K562 (cell line): ENCODE results near the gene NOSIP. TPM values are rescaled to one million over a fixed set of nuclear protein-coding genes. Genes with fewer than 3 reads are reported as not detected.

ENCODE experiments used
- BRD9 ChIP-seq: fragments of 450-650 bp; IDR thresholded peaks from 2 replicates; pipeline ENCODE4 v1.6.1; 2018; ENCODE audit warnings: low read depth; ENCODE audit not compliant: partially characterized antibody
- CC2D1A ChIP-seq: fragments of 450-650 bp; IDR thresholded peaks from 2 replicates; pipeline ENCODE4 v1.6.1; 2017; ENCODE audit warnings: mild to moderate bottlenecking
- CHD1 ChIP-seq: fragments of 200-600 bp; sonication (generic); IDR thresholded peaks from one replicate; pipeline ENCODE4 v1.6.1; 2012; ENCODE audit warnings: mild to moderate bottlenecking, moderate library complexity, low read length, inconsistent platforms
- ESRRA ChIP-seq: fragments of 450-650 bp; IDR thresholded peaks from 2 replicates; pipeline ENCODE4 v1.6.1; 2014; ENCODE audit warnings: low read depth, mild to moderate bottlenecking, moderate library complexity, borderline replicate concordance
- HDGF ChIP-seq: fragments of 450-650 bp; IDR thresholded peaks from 2 replicates; pipeline ENCODE4 v1.6.1; 2016
- HMGN3 ChIP-seq: IDR thresholded peaks from 2 replicates; pipeline ENCODE4 v1.6.1; 2011; ENCODE audit warnings: borderline replicate concordance, low read depth, mild to moderate bottlenecking, mixed read lengths, low read length; ENCODE audit not compliant: insufficient read length; ENCODE audit errors: extremely low read depth
- KLF1 ChIP-seq: fragments of 450-650 bp; IDR thresholded peaks from 2 replicates; pipeline ENCODE4 v1.6.1; 2016; ENCODE audit warnings: missing genetic modification characterization, missing compliant biosample characterization
- MYC ChIP-seq, 2 experiments: fragments of 250-450 bp in 1 of 2; sonication (Bioruptor Pico) in 1 of 2; IDR thresholded peaks; 2 replicates each; pipeline versions ENCODE4 v1.5.1 to v1.6.1; 2012 to 2021; ENCODE audit warnings: low read depth in 2 of 2, borderline replicate concordance in 1 of 2, improper control_type of control experiment in 1 of 2, low read length in 1 of 2, mild to moderate bottlenecking in 1 of 2, moderate library complexity in 1 of 2
- NCOA4 ChIP-seq: fragments of 450-650 bp; IDR thresholded peaks from 2 replicates; pipeline ENCODE4 v1.6.1; 2018; ENCODE audit warnings: mild to moderate bottlenecking; ENCODE audit not compliant: partially characterized antibody
- NUFIP1 ChIP-seq: fragments of 450-650 bp; IDR thresholded peaks from 2 replicates; pipeline ENCODE4 v1.6.1; 2018; ENCODE audit not compliant: partially characterized antibody
- PHF21A ChIP-seq: fragments of 450-650 bp; IDR thresholded peaks from 2 replicates; pipeline ENCODE4 v1.6.1; 2017; ENCODE audit warnings: low read depth, borderline replicate concordance
- PHTF2 ChIP-seq: fragments of 250-450 bp; sonication (Bioruptor Pico); IDR thresholded peaks from 2 replicates; pipeline ENCODE4 v1.5.0; 2021; ENCODE audit warnings: mild to moderate bottlenecking
- PTTG1 ChIP-seq: fragments of 450-650 bp; IDR thresholded peaks from 2 replicates; pipeline ENCODE4 v1.6.1; 2016; ENCODE audit warnings: low read depth, mild to moderate bottlenecking, missing genetic modification characterization, missing compliant biosample characterization
- RBFOX2 ChIP-seq: fragments of 200-400 bp; formaldehyde crosslinking; IDR thresholded peaks from 2 replicates; pipeline ENCODE4 v1.6.1; 2017; ENCODE audit warnings: low read depth, mild to moderate bottlenecking, low read length, moderate library complexity
- SMAD2 ChIP-seq: fragments of 150-350 bp; IDR thresholded peaks from 2 replicates; pipeline ENCODE4 v1.6.1; 2014; ENCODE audit warnings: low read depth, mild to moderate bottlenecking, low read length
- WHSC1 ChIP-seq: IDR thresholded peaks from one replicate; pipeline ENCODE4 v1.6.1; 2012; ENCODE audit warnings: low read length, control low read depth, inconsistent platforms
- YY1 ChIP-seq, 3 experiments: IDR thresholded peaks; 2 replicates each; pipeline ENCODE4 v1.6.1; 2011; ENCODE audit warnings: low read length in 2 of 3, mild to moderate bottlenecking in 2 of 3, moderate library complexity in 2 of 3, borderline replicate concordance in 1 of 3, control low read depth in 1 of 3, low read depth in 1 of 3; ENCODE audit not compliant: insufficient read depth in 3 of 3, insufficient replicate concordance in 2 of 3, control insufficient read depth in 1 of 3, insufficient read length in 1 of 3; ENCODE audit errors: extremely low read depth in 1 of 3
- ZNF75A ChIP-seq: fragments of 450-650 bp; formaldehyde crosslinking; IDR thresholded peaks from 2 replicates; pipeline ENCODE4 v1.4.0; 2020; ENCODE audit warnings: mild to moderate bottlenecking
- ZNF77 ChIP-seq: fragments of 250-450 bp; sonication (Bioruptor Pico); IDR thresholded peaks from 2 replicates; pipeline ENCODE4 v1.5.0; 2020
- polyA plus RNA-seq, 8 experiments: library from polyadenylated mRNA; depleted of rRNA in 4 of 8; stranded (reverse) in 5 of 8; unstranded in 3 of 8; fragments of >200 nt; fragmentation: Nextera tagmentation in 2 of 8; fragmentation: Illumina TruSeq in 1 of 8; extraction: Ambion mirVana in 2 of 8; extraction: Trizol in 1 of 8; gene quantifications; 2 replicates each; pipeline versions ENCODE4 v1.2.1 to v1.2.3, GENCODE V29; 2011 to 2014; ENCODE audit warnings: inconsistent platforms in 1 of 8, missing spikeins in 1 of 8
- total RNA-seq, 7 experiments: library from RNA; depleted of rRNA in 6 of 7; stranded (reverse); fragments of >200 nt in 6 of 7; fragmentation: Illumina TruSeq in 2 of 7; extraction: Trizol in 2 of 7; gene quantifications; 2 replicates each; pipeline versions ENCODE4 v1.2.1 to v1.2.3, GENCODE V29; 2011 to 2021; ENCODE audit warnings: low replicate concordance in 1 of 7
- TF ChIP-seq, protein P1 (sequence below): fragments of 250-450 bp; sonication (Bioruptor Pico); IDR thresholded peaks from 2 replicates; pipeline ENCODE4 v1.4.0; 2020; ENCODE audit warnings: mild to moderate bottlenecking
- TF ChIP-seq, protein P2 (sequence below), 2 experiments: fragments of 450-650 bp in 1 of 2; sonication (generic) in 1 of 2; formaldehyde crosslinking in 1 of 2; IDR thresholded peaks in 1 of 2; conservative IDR thresholded peaks in 1 of 2; 2 replicates each; pipeline versions ENCODE4 v1.6.1 to v1.8.1; 2016 to 2023; ENCODE audit warnings: mild to moderate bottlenecking in 2 of 2, moderate library complexity in 2 of 2, inconsistent platforms in 1 of 2, missing genetic modification reagents in 1 of 2
- TF ChIP-seq, protein P3 (sequence below), 2 experiments: fragments of 450-650 bp; IDR thresholded peaks; 2 replicates each; pipeline ENCODE4 v1.6.1; 2016
- TF ChIP-seq, protein P4 (sequence below): conservative IDR thresholded peaks from 2 replicates; pipeline ENCODE4 v1.6.1; 2011; ENCODE audit warnings: low read depth, mild to moderate bottlenecking, low read length; ENCODE audit not compliant: control insufficient read depth

NOSIP gene
- total and polyA plus RNA-seq, 9 of the 15 experiments (the other 6 are each of a cell fraction or from before 2014, with no cell fraction given) = 14.4 to 153 (median 79.9) TPM

- TF ChIP-seq CC2D1A (peak; percentile 93), YY1 (IDR thresholded peaks at IDR 0.05; ENCODE audit: borderline replicate concordance in 1 of 3, control insufficient read depth in 1 of 3, extremely low read depth in 1 of 3, insufficient read depth in 3 of 3, insufficient read length in 1 of 3, insufficient replicate concordance in 2 of 3, low read depth in 1 of 3, low read length in 2 of 3) (peak; percentile 27 to 83 (median 71)), HMGN3 (no peak), ESRRA (peak; percentile 55; the same call in 1 of the 2 replicates), HDGF (no peak), NCOA4 (no peak), ZNF75A (CRISPR knock-in tag) (no peak), BRD9 (peak; percentile 60), SMAD2 (no peak), RBFOX2 (no peak), PHTF2 (CRISPR knock-in tag) (no peak), NUFIP1 (no peak), KLF1 (tag) (no peak), WHSC1 (no peak), PTTG1 (no peak), ZNF77 (no peak), PHF21A (0 out of 2 replicates have a peak, but pooled peaks have one; percentile 51), MYC (IDR thresholded peaks at IDR 0.05; ENCODE audit: low read depth, low read length) (no peak), MYC (CRISPR knock-in tag; IDR thresholded peaks at IDR 0.05; ENCODE audit: borderline replicate concordance, low read depth) (no peak), CHD1 (no peak)
- TF ChIP-seq, protein P1, sequence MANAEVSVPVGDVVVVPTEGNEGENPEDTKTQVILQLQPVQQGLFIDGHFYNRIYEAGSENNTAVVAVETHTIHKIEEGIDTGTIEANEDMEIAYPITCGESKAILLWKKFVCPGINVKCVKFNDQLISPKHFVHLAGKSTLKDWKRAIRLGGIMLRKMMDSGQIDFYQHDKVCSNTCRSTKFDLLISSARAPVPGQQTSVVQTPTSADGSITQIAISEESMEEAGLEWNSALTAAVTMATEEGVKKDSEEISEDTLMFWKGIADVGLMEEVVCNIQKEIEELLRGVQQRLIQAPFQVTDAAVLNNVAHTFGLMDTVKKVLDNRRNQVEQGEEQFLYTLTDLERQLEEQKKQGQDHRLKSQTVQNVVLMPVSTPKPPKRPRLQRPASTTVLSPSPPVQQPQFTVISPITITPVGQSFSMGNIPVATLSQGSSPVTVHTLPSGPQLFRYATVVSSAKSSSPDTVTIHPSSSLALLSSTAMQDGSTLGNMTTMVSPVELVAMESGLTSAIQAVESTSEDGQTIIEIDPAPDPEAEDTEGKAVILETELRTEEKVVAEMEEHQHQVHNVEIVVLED = no peak
- TF ChIP-seq, protein P2, sequence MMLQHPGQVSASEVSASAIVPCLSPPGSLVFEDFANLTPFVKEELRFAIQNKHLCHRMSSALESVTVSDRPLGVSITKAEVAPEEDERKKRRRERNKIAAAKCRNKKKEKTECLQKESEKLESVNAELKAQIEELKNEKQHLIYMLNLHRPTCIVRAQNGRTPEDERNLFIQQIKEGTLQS (IDR thresholded peaks at IDR 0.05) = no peak
- TF ChIP-seq, protein P2 (CRISPR knock-in tag; conservative IDR thresholded peaks at IDR 0.05) = no peak
- TF ChIP-seq, protein P3, sequence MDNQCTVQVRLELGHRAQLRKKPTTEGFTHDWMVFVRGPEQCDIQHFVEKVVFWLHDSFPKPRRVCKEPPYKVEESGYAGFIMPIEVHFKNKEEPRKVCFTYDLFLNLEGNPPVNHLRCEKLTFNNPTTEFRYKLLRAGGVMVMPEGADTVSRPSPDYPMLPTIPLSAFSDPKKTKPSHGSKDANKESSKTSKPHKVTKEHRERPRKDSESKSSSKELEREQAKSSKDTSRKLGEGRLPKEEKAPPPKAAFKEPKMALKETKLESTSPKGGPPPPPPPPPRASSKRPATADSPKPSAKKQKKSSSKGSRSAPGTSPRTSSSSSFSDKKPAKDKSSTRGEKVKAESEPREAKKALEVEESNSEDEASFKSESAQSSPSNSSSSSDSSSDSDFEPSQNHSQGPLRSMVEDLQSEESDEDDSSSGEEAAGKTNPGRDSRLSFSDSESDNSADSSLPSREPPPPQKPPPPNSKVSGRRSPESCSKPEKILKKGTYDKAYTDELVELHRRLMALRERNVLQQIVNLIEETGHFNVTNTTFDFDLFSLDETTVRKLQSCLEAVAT (IDR thresholded peaks at IDR 0.05) = 0 out of 4 replicates have a peak, but pooled peaks of 1 of the 2 experiments have one; percentile 6
- TF ChIP-seq, protein P4, sequence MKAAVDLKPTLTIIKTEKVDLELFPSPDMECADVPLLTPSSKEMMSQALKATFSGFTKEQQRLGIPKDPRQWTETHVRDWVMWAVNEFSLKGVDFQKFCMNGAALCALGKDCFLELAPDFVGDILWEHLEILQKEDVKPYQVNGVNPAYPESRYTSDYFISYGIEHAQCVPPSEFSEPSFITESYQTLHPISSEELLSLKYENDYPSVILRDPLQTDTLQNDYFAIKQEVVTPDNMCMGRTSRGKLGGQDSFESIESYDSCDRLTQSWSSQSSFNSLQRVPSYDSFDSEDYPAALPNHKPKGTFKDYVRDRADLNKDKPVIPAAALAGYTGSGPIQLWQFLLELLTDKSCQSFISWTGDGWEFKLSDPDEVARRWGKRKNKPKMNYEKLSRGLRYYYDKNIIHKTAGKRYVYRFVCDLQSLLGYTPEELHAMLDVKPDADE = no peak
Observed at GRCh38 chr19:49506575-49507105, 73.7 kb downstream of the NOSIP start (continued).
